Skeletal muscle satellite cell (primary cell): ENCODE results near the gene FOXA3.

Experiments used
- H3K27me3 ChIP-seq: 2 replicates; pipeline ENCODE4 v1.7.0; 2013; ENCODE audit warnings: low read length; ENCODE audit not compliant: control insufficient read depth, insufficient read depth
- H3K36me3 ChIP-seq: 2 replicates; pipeline ENCODE4 v1.7.0; 2013; ENCODE audit warnings: mild to moderate bottlenecking, control low read depth, low read length; ENCODE audit not compliant: insufficient read depth
- H3K4me1 ChIP-seq: 2 replicates; pipeline ENCODE4 v1.7.0; 2013; ENCODE audit warnings: low read length; ENCODE audit not compliant: control insufficient read depth, insufficient read depth
- H3K4me2 ChIP-seq: 2 replicates; pipeline ENCODE4 v1.7.0; 2013; ENCODE audit warnings: mild to moderate bottlenecking, low read length
- H3K4me3 ChIP-seq: 2 replicates; pipeline ENCODE4 v1.7.0; 2013; ENCODE audit warnings: low read length
- H3K9ac ChIP-seq: 2 replicates; pipeline ENCODE4 v1.7.0; 2013; ENCODE audit warnings: mild to moderate bottlenecking, low read depth, low read length, moderate library complexity
- H3K9me3 ChIP-seq: replicated peaks from 2 replicates; pipeline ENCODE4 v1.7.0; 2013; ENCODE audit warnings: mild to moderate bottlenecking, control low read depth, low read length

FOXA3 gene

GRCh38 chr19:45842198-45842597 lies 21.9 kb upstream of the FOXA3 start:
- no peak overlapping the region for H3K9ac ChIP-seq
- H3K4me2 ChIP-seq: no peak overlapping the region
- no peak overlapping the region for H3K4me3 ChIP-seq
- peaks cover 76% of the 10 kb centered on the region for H3K36me3 ChIP-seq
- H3K9me3 ChIP-seq: no peaks in the 10 kb centered on the region
- no peaks in the 10 kb centered on the region for H3K4me1 ChIP-seq
- no peaks in the 10 kb centered on the region for H3K27me3 ChIP-seq

DNA sequence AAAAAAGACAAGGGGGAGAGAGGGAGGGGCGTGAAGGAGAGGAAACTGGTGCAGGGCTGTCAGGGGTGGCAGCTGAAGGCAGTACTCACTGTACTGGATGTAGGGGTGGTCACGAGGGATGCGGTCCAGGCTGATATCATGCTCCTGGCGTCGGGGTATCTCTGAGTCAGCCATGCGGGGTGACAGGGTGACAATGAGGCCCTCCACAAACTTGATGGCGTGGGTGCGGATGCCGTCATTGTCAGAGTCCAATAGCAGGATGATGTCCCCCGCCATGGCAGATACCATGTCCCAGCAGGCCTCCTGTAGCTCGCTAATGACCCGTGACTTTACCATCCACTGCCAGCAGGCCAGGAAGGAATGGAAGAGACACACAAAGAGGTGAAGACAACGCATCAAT lies 16.5 kb upstream of the FOXA3 start:
- H3K4me2 ChIP-seq: no peak overlapping the region
- H3K27me3 ChIP-seq: no peaks in the 10 kb centered on the region
- no peaks in the 10 kb centered on the region for H3K9me3 ChIP-seq
- no peak overlapping the region for H3K9ac ChIP-seq
- no peaks in the 10 kb centered on the region for H3K4me1 ChIP-seq
- peaks cover 78% of the 10 kb centered on the region for H3K36me3 ChIP-seq
- H3K4me3 ChIP-seq: no peak overlapping the region

DNA sequence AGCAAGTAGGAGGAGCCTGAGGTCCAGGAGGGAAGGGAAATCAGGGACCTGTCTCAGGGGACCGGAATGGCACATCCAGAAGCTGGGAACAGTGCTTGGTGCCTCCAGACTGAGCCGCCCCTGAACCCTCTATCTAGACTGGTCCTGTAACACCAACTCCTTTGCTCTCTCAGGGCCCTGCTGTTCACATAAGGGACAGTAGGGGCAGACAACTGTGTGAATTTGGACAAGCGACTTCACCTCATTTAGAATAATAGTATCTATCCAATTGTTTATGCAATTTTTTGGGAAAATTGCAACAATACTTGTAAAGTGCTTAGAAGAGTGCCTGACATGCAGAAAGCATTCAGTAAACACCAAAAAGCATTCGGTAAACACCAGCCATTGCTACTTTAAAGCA lies 15.2 kb upstream of the FOXA3 start:
- no peak overlapping the region for H3K4me3 ChIP-seq
- no peak overlapping the region for H3K9ac ChIP-seq
- H3K4me1 ChIP-seq: no peaks in the 10 kb centered on the region
- H3K27me3 ChIP-seq: no peaks in the 10 kb centered on the region
- H3K9me3 ChIP-seq: no peaks in the 10 kb centered on the region
- H3K4me2 ChIP-seq: no peak overlapping the region
- peaks cover 80% of the 10 kb centered on the region for H3K36me3 ChIP-seq

- no peak overlapping the region for H3K4me3 ChIP-seq
- H3K9me3 ChIP-seq: no peaks in the 10 kb centered on the region
- no peak overlapping the region for H3K4me2 ChIP-seq
- H3K4me1 ChIP-seq: no peaks in the 10 kb centered on the region
- H3K36me3 ChIP-seq: peaks cover 64% of the 10 kb centered on the region
- H3K27me3 ChIP-seq: no peaks in the 10 kb centered on the region
- H3K9ac ChIP-seq: no peak overlapping the region
Measured at GRCh38 chr19:45852145-45852750, 11.9 kb upstream of the FOXA3 start.

DNA sequence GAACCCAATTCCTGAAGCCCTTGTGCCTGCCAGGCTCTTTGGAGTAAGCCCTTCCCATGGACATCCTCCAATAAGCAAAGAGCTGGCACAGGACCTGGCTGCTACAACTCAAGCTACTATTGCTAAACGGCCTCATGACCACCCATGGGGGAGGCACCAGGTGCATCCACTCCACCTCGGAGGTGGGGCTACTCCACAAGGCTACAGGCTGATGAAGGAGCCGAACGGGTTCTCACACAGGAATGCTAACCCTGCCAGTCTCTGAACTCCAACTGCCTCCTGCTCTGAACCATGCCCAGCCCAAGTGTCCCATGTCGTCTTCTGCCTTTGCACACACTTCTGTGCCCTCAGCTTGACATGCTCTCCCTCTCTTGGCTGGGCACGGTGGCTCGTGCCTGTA lies 11.1 kb upstream of the FOXA3 start:
- no peak overlapping the region for H3K4me3 ChIP-seq
- H3K9ac ChIP-seq: no peak overlapping the region

GRCh38 chr19:45854167-45854778 lies 9.9 kb upstream of the FOXA3 start:
- Histone ChIP-seq H3K9me3 (no peaks in the 10 kb centered on the region), H3K27me3 (no peaks in the 10 kb centered on the region), H3K4me1 (no peaks in the 10 kb centered on the region), H3K36me3 (peaks cover 50% of the 10 kb centered on the region), H3K9ac (no peak overlapping the region), H3K4me3 (no peak overlapping the region), H3K4me2 (no peak overlapping the region)

More for the DNA sequence above, 11.1 kb upstream of the FOXA3 start:
- Histone ChIP-seq H3K4me1 (no peaks in the 10 kb centered on the region), H3K36me3 (peaks cover 57% of the 10 kb centered on the region), H3K4me2 (no peak overlapping the region), H3K9me3 (no peaks in the 10 kb centered on the region), H3K27me3 (no peaks in the 10 kb centered on the region)

GRCh38 chr19:45860359-45861259 lies 3.5 kb upstream of the FOXA3 start:
- peaks cover 16% of the 10 kb centered on the region for H3K36me3 ChIP-seq
- H3K4me3 ChIP-seq: no peak overlapping the region
- H3K27me3 ChIP-seq: peaks cover 21% of the 10 kb centered on the region
- no peaks in the 10 kb centered on the region for H3K9me3 ChIP-seq
- no peak overlapping the region for H3K4me2 ChIP-seq
- peaks cover 10% of the 10 kb centered on the region for H3K4me1 ChIP-seq
- no peak overlapping the region for H3K9ac ChIP-seq

DNA sequence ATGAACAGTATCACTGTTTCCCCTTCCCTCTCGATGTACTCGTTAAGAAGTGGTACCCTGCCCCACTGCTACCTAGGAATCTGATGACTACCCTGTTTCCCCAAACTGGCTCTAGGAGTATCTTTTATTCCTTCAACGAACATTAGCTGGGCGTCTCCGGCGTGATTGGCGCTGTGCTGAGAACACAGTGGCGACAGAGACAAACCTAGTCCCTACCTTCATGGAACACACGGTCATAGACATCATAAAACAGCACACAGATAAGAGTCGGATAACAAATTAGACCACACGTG lies 1.9 kb upstream of the FOXA3 start:
- Histone ChIP-seq H3K9ac (peak overlapping the region; percentile 93), H3K27me3 (peaks cover 38% of the 10 kb centered on the region)

DNA sequence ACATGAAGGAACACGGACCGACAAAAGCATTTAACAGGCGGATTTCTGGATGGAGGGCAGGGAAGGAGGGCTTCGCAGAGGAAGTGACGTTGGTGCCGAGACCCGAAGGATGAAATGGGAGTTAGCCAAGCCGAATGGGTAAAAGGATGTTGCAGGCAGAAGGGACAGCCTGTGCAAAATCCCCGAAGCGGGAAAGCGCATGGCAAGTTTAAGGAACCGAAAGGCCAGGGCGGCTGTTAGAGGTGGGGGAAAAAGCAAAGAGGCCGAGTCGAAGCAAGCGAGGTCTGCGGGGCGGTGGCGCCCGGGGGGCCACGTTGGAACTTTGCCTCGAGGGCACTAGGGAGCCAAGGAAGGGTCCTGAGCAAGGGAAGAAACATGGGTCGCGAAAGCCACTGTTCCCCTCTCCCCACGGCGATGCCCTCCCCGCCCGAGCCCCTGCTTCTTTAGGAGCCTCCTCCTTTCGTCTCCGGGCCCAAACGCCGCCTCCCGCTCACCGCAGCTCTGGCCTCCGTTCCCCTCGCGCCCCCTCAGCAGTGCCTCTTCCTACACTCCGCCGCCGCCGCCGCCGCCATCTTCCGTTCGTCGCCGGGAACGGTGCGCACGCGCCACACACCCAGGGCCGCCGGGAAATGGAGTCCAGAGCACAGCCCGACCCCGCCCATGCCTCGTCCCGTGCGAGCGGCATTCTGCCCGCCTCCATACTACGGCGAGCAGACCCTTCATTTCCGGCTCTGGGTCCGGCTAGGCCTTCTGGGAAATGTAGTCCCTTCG lies 1.4 kb upstream of the FOXA3 start, which contains the start of gene SYMPK:
Gene SYMPK (minus strand): TSS at position 584 of the 771 bp plus-strand sequence. CDS start 8,652 bp downstream, outside the sequence.
- Histone ChIP-seq H3K9me3 (no peaks in the 10 kb centered on the region), H3K36me3 (peaks cover 16% of the 10 kb centered on the region), H3K4me3 (peak within 1 kb of the TSS; percentile 89), H3K4me2 (peak within 1 kb of the TSS; percentile 82), H3K4me1 (peaks cover 10% of the 10 kb centered on the region), H3K27me3 (peaks cover 39% of the 10 kb centered on the region), H3K9ac (peak within 1 kb of the TSS; percentile 93)

More for the DNA sequence above, 1.9 kb upstream of the FOXA3 start:
- H3K4me3 ChIP-seq: peak overlapping the region; percentile 89
- peaks cover 16% of the 10 kb centered on the region for H3K36me3 ChIP-seq
- H3K9me3 ChIP-seq: no peaks in the 10 kb centered on the region
- peaks cover 10% of the 10 kb centered on the region for H3K4me1 ChIP-seq
- H3K4me2 ChIP-seq: peak overlapping the region; percentile 82

DNA sequence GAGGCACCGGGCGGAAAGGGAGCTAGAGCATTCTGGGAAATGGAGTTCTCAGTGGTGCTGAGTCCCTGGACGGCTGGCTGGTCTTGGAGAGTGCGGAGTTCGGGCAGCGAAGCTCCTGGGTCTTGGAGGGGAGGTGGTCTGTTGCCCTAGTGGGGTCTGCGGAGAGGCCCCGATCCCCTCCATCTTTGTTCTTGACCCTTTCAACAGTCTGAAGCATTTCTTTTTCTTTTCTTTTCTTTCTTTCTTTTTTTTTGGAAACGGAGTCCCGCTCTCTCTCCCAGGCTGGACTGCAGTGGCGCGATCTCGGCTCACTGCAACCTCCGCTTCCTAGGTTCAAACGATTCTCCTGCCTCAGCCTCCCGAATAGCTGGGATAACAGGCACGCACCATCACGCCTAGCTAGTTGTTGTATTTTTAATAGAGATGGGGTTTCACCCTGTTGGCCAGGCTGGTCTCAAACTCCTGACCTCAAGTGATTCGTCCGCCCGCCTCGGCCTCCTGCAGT lies 739 bp upstream of the FOXA3 start:
- peaks cover 16% of the 10 kb centered on the region for H3K36me3 ChIP-seq
- H3K27me3 ChIP-seq: peaks cover 39% of the 10 kb centered on the region
- H3K9ac ChIP-seq: no peak overlapping the region

DNA sequence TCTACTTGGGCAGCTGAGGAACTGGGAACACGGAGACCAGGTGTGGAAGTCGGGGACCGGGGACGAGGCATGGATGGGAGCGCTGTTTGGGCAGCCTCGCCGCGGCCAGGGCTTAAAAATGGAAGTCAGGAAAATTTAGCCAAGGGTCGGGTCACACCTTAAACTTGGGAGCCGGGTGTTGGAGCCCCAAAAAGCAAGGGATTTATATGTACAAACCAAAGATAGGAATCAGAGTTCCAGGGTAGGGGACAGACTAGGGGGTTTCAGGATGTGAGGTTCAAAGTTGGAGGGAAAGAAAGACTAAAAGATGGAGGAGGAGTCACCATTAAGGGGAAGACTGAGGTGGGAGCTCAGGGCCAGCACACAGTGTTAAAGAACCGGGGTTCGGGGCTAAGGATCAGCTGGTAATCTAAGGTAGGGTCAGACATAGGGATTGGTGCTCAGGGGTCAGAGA lies 530 bp downstream of the FOXA3 start:
- peaks cover 39% of the 10 kb centered on the region for H3K27me3 ChIP-seq
- no peaks in the 10 kb centered on the region for H3K9me3 ChIP-seq
- no peak overlapping the region for H3K4me3 ChIP-seq
- H3K9ac ChIP-seq: no peak overlapping the region
- H3K4me1 ChIP-seq: peaks cover 10% of the 10 kb centered on the region
- peaks cover 6% of the 10 kb centered on the region for H3K36me3 ChIP-seq
- H3K4me2 ChIP-seq: no peak overlapping the region

More for the DNA sequence above, 739 bp upstream of the FOXA3 start:
- Histone ChIP-seq H3K4me3 (peak overlapping the region; percentile 62), H3K4me1 (peaks cover 10% of the 10 kb centered on the region), H3K4me2 (peak overlapping the region; percentile 76), H3K9me3 (no peaks in the 10 kb centered on the region)
